Measurements from ENCODE around the gene HEATR5A. TPM values are rescaled to one million over a fixed set of nuclear protein-coding genes. Genes with fewer than 3 reads are reported as not detected.
"Not testable (repeated sequence)": the region's sequence is repeated elsewhere in the genome, so short reads cannot be mapped to it uniquely, and the experiment has no call there.

Gene HEATR5A
- total RNA-seq, 1 donor from 2014 or later: 46.3 TPM

- Histone ChIP-seq H3K4me1 (no peaks in the 10 kb centered on the region), H3K27me3 (no peaks in the 10 kb centered on the region), H3K4me3 (no peak overlapping the region), H3K36me3 (peaks cover 76% of the 10 kb centered on the region), H3K27ac (no peak overlapping the region), H3K9me3 (no peaks in the 10 kb centered on the region)
- TF ChIP-seq, protein P1, sequence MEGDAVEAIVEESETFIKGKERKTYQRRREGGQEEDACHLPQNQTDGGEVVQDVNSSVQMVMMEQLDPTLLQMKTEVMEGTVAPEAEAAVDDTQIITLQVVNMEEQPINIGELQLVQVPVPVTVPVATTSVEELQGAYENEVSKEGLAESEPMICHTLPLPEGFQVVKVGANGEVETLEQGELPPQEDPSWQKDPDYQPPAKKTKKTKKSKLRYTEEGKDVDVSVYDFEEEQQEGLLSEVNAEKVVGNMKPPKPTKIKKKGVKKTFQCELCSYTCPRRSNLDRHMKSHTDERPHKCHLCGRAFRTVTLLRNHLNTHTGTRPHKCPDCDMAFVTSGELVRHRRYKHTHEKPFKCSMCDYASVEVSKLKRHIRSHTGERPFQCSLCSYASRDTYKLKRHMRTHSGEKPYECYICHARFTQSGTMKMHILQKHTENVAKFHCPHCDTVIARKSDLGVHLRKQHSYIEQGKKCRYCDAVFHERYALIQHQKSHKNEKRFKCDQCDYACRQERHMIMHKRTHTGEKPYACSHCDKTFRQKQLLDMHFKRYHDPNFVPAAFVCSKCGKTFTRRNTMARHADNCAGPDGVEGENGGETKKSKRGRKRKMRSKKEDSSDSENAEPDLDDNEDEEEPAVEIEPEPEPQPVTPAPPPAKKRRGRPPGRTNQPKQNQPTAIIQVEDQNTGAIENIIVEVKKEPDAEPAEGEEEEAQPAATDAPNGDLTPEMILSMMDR (IDR thresholded peaks at IDR 0.05): no peak
- intact Hi-C loops (cut with DNase I): no loop called here
- DNase-seq (no peak), ATAC-seq (no peak)
Observed at GRCh38 chr14:31312934-31313333, 107.4 kb downstream of the HEATR5A start.

DNA sequence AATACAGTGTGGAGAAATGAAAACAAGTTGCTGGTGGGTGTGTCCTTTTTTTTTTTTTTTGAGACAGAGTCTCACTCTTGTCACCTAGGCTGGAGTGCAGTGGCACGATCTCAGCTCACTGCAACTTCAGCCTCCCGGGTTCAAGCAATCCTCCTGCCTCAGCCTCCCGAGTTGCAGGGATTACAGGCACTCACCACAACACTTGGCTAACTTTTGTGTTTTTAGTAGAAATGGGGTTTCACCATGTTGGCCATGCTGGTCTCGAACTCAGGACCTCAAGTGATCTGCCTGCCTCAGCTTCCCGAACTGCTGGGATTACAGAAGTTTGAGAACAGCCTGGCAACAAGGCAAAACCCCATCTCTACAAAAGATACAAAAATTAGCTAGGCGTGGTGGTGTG is 108.0 kb downstream of the HEATR5A start:
- H3K4me3 ChIP-seq; DNase-seq; ATAC-seq; H3K27ac ChIP-seq; H3K27me3 ChIP-seq; H3K9me3 ChIP-seq; intact Hi-C loops (cut with DNase I); H3K4me1 ChIP-seq: not testable (repeated sequence)
- peaks cover 76% of the 10 kb centered on the region for H3K36me3 ChIP-seq

DNA sequence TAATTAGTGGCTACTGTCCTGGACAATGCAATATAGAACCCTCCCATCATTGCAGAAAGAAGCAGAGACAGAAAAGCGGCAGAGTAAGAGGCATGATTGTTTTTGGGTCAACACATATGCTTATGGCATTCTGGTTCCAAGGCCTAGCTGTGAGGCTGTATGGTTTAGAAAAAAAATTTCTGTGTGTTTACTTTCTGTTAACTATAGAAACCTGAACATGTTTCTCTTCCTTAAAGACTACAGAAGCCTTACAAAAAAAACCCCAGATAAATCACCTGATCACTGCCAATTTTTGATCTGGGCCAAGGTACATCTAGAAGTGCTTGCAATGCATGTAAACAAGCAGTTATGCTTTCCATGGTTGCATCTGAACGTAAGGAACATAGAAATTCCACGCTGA is 112.7 kb downstream of the HEATR5A start:
- Histone ChIP-seq H3K36me3 (peaks cover 90% of the 10 kb centered on the region), H3K9me3 (no peaks in the 10 kb centered on the region), H3K27me3 (no peaks in the 10 kb centered on the region), H3K27ac (no peak overlapping the region), H3K4me3 (no peak overlapping the region), H3K4me1 (no peaks in the 10 kb centered on the region)
- DNase-seq (no peak), ATAC-seq (no peak)
- TF ChIP-seq, protein P1 (IDR thresholded peaks at IDR 0.05): no peak
- intact Hi-C loops (cut with DNase I): no loop called here

DNA sequence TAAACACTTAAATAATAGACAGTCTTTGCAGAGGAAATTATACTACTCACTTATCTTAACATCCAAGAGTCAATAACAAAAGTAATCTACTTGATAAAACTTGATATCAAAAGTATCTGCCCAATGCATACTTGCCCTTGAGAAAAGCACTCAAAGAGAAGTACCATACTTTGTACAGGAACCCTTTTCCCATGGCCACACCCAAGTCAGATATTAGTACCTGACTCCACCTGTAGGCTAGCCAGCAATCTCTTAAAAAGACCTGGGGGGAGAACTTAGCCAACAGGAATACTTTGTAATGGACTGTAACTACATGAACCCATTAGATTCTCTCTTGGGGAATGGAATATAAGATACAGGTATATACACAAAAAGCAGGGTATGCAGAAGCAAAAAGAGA is 113.2 kb downstream of the HEATR5A start:
- Histone ChIP-seq H3K27ac (no peak overlapping the region), H3K36me3 (peaks cover 90% of the 10 kb centered on the region), H3K27me3 (no peaks in the 10 kb centered on the region), H3K4me3 (no peak overlapping the region), H3K9me3 (no peaks in the 10 kb centered on the region), H3K4me1 (no peaks in the 10 kb centered on the region)
- ATAC-seq: peak; percentile 90
- DNase-seq: no peak
- intact Hi-C loops (cut with DNase I): no loop called here
- TF ChIP-seq, protein P1 (IDR thresholded peaks at IDR 0.05): no peak

GRCh38 chr14:31303654-31304053 is 116.7 kb downstream of the HEATR5A start:
- intact Hi-C loops (cut with DNase I): no loop called here
- no peak for ATAC-seq
- TF ChIP-seq, protein P1 (IDR thresholded peaks at IDR 0.05): no peak
- Histone ChIP-seq H3K27me3 (no peaks in the 10 kb centered on the region), H3K4me1 (no peaks in the 10 kb centered on the region), H3K27ac (no peak overlapping the region), H3K4me3 (no peak overlapping the region), H3K9me3 (no peaks in the 10 kb centered on the region), H3K36me3 (peaks cover 88% of the 10 kb centered on the region)
- no peak for DNase-seq

GRCh38 chr14:31300883-31301282 is 119.5 kb downstream of the HEATR5A start:
- Histone ChIP-seq H3K27me3 (no peaks in the 10 kb centered on the region), H3K27ac (no peak overlapping the region), H3K4me1 (no peaks in the 10 kb centered on the region), H3K36me3 (peaks cover 61% of the 10 kb centered on the region), H3K9me3 (no peaks in the 10 kb centered on the region), H3K4me3 (no peak overlapping the region)
- intact Hi-C loops (cut with DNase I): no loop called here
- no peak for DNase-seq
- ATAC-seq: no peak
- TF ChIP-seq, protein P1 (IDR thresholded peaks at IDR 0.05): no peak

Measured in upper lobe of right lung (tissue), 1 donor.